Kidney (tissue), 14 donors: ENCODE data around the gene ETV7. TPM values are rescaled to one million over a fixed set of nuclear protein-coding genes. Genes with fewer than 3 reads are reported as not detected.

ENCODE experiments used
- DNase-seq, 5 donors: peaks; one replicate each; pipeline ENCODE4 v3.0.0-alpha.2; 2013 to 2020
- FAIRE-seq: peaks from 2 replicates; lab custom pipeline; 2012; peaks lifted over from hg19 to GRCh38; lab: Jason Lieb, UNC
- H3K27ac ChIP-seq, 2 donors: one replicate each; pipeline ENCODE4 v1.7.0; 2013; ENCODE audit warnings: low read depth in 2 of 2, low read length in 2 of 2, inconsistent platforms in 1 of 2
- H3K27me3 ChIP-seq: one replicate; pipeline ENCODE4 v1.7.1; 2013; ENCODE audit warnings: low read length, inconsistent platforms; ENCODE audit not compliant: control insufficient read depth, insufficient read depth
- H3K36me3 ChIP-seq, 3 donors: one replicate each; pipeline versions ENCODE4 v1.7.0 to v1.7.1; 2013; ENCODE audit warnings: low read length in 3 of 3, control low read depth in 1 of 3, inconsistent platforms in 1 of 3; ENCODE audit not compliant: insufficient read depth in 3 of 3, control insufficient read depth in 2 of 3
- H3K4me1 ChIP-seq, 3 donors: one replicate each; pipeline versions ENCODE4 v1.7.0 to v1.7.1; 2013; ENCODE audit warnings: low read length in 3 of 3, inconsistent platforms in 1 of 3, low read depth in 1 of 3; ENCODE audit not compliant: control insufficient read depth in 2 of 3, insufficient read depth in 2 of 3
- H3K4me3 ChIP-seq, 3 donors: one replicate each; pipeline versions ENCODE4 v1.7.0 to v1.8.1; 2013; ENCODE audit warnings: low read length in 3 of 3, control low read depth in 1 of 3, inconsistent platforms in 1 of 3
- H3K9ac ChIP-seq, 3 donors: one replicate each; pipeline versions ENCODE4 v1.7.0 to v1.7.1; 2013; ENCODE audit warnings: low read length in 3 of 3, control low read depth in 1 of 3, inconsistent platforms in 1 of 3
- H3K9me3 ChIP-seq, 3 donors: one replicate each; pipeline versions ENCODE4 v1.7.0 to v1.7.1; 2013; ENCODE audit warnings: low read length in 3 of 3, control low read depth in 1 of 3, inconsistent platforms in 1 of 3; ENCODE audit not compliant: control insufficient read depth in 2 of 3, insufficient read depth in 1 of 3
- CTCF ChIP-seq: IDR thresholded peaks from 3 replicates; pipeline ENCODE4 v1.5.1; 2012; ENCODE audit warnings: mild to moderate bottlenecking, moderate library complexity, borderline replicate concordance; ENCODE audit not compliant: insufficient read depth; ENCODE audit errors: extremely low read depth
- intact Hi-C: fragments of 100-400 bp; cut with DNase I; formaldehyde crosslinking; loops from one replicate; pipeline ENCODE4 v1.11.1; 2022
- polyA plus RNA-seq: library from polyadenylated mRNA; stranded (reverse); fragments of 350-450 nt; fragmentation: Illumina TruSeq; extraction: RNeasy Lipid Tissue Mini Kit (QIAGEN cat#74804); gene quantifications from one replicate; pipeline ENCODE4 v1.2.3, GENCODE V29; 2014; ENCODE audit warnings: low read depth, low replicate concordance; ENCODE audit not compliant: insufficient read depth
- total RNA-seq: library from RNA; stranded (reverse); fragmentation: NEBNext Ultra II Directional; extraction: Animal tissue kit (Norgen Biotek cat#: 25700); gene quantifications from one replicate; pipeline ENCODE4 v1.2.1, GENCODE V29; 2021
- donor health status: control.
- donor health status: control.
- donor health status: control.
- donor health status: control.
- donor health status: control.
- donor health status: DM: yes; HTN: yes; CAD: no.
- donor health status: Normal renal cell carcinoma (clear cell type).

ETV7 gene
- total and polyA plus RNA-seq, 2 donors from 2014 or later = 0.99 to 4.6 TPM

GRCh38 chr6:36330366-36330765, 57.1 kb downstream of the ETV7 start:
- no peak for TF ChIP-seq CTCF
- Histone ChIP-seq H3K27ac (no peak overlapping the region), H3K36me3 (no peaks in the 10 kb centered on the region), H3K9me3 (no peaks in the 10 kb centered on the region), H3K27me3 (no peaks in the 10 kb centered on the region), H3K9ac (no peak overlapping the region), H3K4me3 (no peak overlapping the region), H3K4me1 (no peaks in the 10 kb centered on the region)
- no peak for FAIRE-seq
- intact Hi-C loops = no loop called here
- DNase-seq = no peak

GRCh38 chr6:36329798-36330291, 57.6 kb downstream of the ETV7 start:
- H3K9me3 ChIP-seq = no peaks in the 10 kb centered on the region
- no peak overlapping the region for H3K4me3 ChIP-seq
- H3K27ac ChIP-seq = no peak overlapping the region
- no peak for TF ChIP-seq CTCF
- no peaks in the 10 kb centered on the region for H3K27me3 ChIP-seq
- intact Hi-C loops = no loop called here
- FAIRE-seq (no peak), DNase-seq (peak in 4 of 5 donors; percentile 78 to 82 (median 79))
- no peaks in the 10 kb centered on the region for H3K36me3 ChIP-seq
- no peaks in the 10 kb centered on the region for H3K4me1 ChIP-seq
- H3K9ac ChIP-seq = no peak overlapping the region

- Histone ChIP-seq H3K27me3 (no peaks in the 10 kb centered on the region), H3K4me3 (no peak overlapping the region), H3K36me3 (no peaks in the 10 kb centered on the region), H3K9ac (no peak overlapping the region), H3K9me3 (no peaks in the 10 kb centered on the region), H3K4me1 (no peaks in the 10 kb centered on the region), H3K27ac (no peak overlapping the region)
- intact Hi-C loops = no loop called here
- DNase-seq = no peak
- no peak for TF ChIP-seq CTCF
- no peak for FAIRE-seq
Observed at GRCh38 chr6:36328600-36328999, 58.9 kb downstream of the ETV7 start.

- no peak for FAIRE-seq
- H3K27me3 ChIP-seq = no peaks in the 10 kb centered on the region
- no peaks in the 10 kb centered on the region for H3K4me1 ChIP-seq
- no peak for DNase-seq
- H3K9me3 ChIP-seq = no peaks in the 10 kb centered on the region
- H3K9ac ChIP-seq = no peak overlapping the region
- H3K27ac ChIP-seq = no peak overlapping the region
- TF ChIP-seq CTCF = no peak
- intact Hi-C loops = no loop called here
- no peaks in the 10 kb centered on the region for H3K36me3 ChIP-seq
- no peak overlapping the region for H3K4me3 ChIP-seq
Observed at GRCh38 chr6:36327919-36328236, 59.6 kb downstream of the ETV7 start.
